HepG2 (cell line): ENCODE results near the gene DPP8. TPM values are rescaled to one million over a fixed set of nuclear protein-coding genes. Genes with fewer than 3 reads are reported as not detected.

Source experiments
- ATAC-seq: fragments of 200-7000 bp; cut with Tn5 transposase; 3 replicates; pipeline ENCODE4 v1.9.1; 2020; ENCODE audit warnings: mild to moderate bottlenecking, moderate library complexity
- BruUV-seq: library from RNA; stranded (reverse); fragments of 400-500 nt; replicated peaks from 2 replicates; lab custom pipeline; 2021; lab: Mats Ljungman, UMichigan
- CTCF ChIA-PET: fragments of 300-600 bp; formaldehyde crosslinking; extraction: SDS; loops from one replicate; lab custom pipeline; 2021; ENCODE audit warnings: low total read pairs, inconsistent platforms, low intra/inter-chr PET ratio; lab: Yijun Ruan, JAX
- POLR2A ChIA-PET: fragments of 350-600 bp; sonication (Branson Sonifier 250); formaldehyde crosslinking; loops from one replicate; lab custom pipeline; 2020; ENCODE audit warnings: antibody characterized with exemption, inconsistent platforms; lab: Yijun Ruan, JAX
- DNase-seq: peaks from one replicate; pipeline ENCODE4 v3.0.0-alpha.2; 2015; ENCODE audit warnings: low spot score
- FAIRE-seq: peaks from 3 replicates; lab custom pipeline; 2011; peaks lifted over from hg19 to GRCh38; lab: Jason Lieb, UNC
- H2AFZ ChIP-seq: one replicate; pipeline ENCODE4 v1.6.1; 2011; ENCODE audit warnings: low read length, inconsistent platforms
- H3K27ac ChIP-seq: fragments of 300-600 bp; 3 replicates; pipeline ENCODE4 v1.8.0; 2011; ENCODE audit warnings: mixed run types, mild to moderate bottlenecking, mixed read lengths, low read length, inconsistent platforms; ENCODE audit not compliant: insufficient read depth; ENCODE audit errors: extremely low read length
- H3K27me3 ChIP-seq, 2 experiments: fragments of 200-600 bp in 1 of 2; 2 replicates in 1 of 2; 3 replicates in 1 of 2; pipeline versions ENCODE4 v1.6.0 to v1.8.0; 2011; ENCODE audit warnings: low read length in 2 of 2, mild to moderate bottlenecking in 2 of 2, moderate library complexity in 2 of 2, inconsistent platforms in 1 of 2; ENCODE audit not compliant: insufficient read depth in 2 of 2, control insufficient read depth in 1 of 2
- H3K36me3 ChIP-seq, 2 experiments: fragments of 200-600 bp in 1 of 2; replicated peaks in 1 of 2; 2 replicates in 1 of 2; 3 replicates in 1 of 2; pipeline versions ENCODE4 v1.5.1 to v1.8.0; 2011; ENCODE audit warnings: low read length in 2 of 2, inconsistent platforms in 1 of 2; ENCODE audit not compliant: insufficient read depth in 2 of 2, control insufficient read depth in 1 of 2
- H3K4me1 ChIP-seq: 2 replicates; pipeline ENCODE4 v1.5.1; 2012; ENCODE audit warnings: low read length, inconsistent platforms; ENCODE audit not compliant: insufficient read depth
- H3K4me2 ChIP-seq: 2 replicates; pipeline ENCODE4 v1.6.0; 2011; ENCODE audit warnings: low read depth, low read length, inconsistent platforms
- H3K4me3 ChIP-seq, 3 experiments: fragments of 200-600 bp in 1 of 3; sonication (generic), shearing (Covaris generic) in 1 of 3; replicated peaks in 1 of 3; 2 replicates each; pipeline ENCODE4 v1.5.1; 2011 to 2016; ENCODE audit warnings: low read length in 3 of 3, inconsistent platforms in 2 of 3, low read depth in 2 of 3, mild to moderate bottlenecking in 2 of 3, control low read depth in 1 of 3, mixed read lengths in 1 of 3; ENCODE audit not compliant: insufficient read depth in 1 of 3
- H3K79me2 ChIP-seq: one replicate; pipeline ENCODE4 v1.6.1; 2011; ENCODE audit warnings: low read length, inconsistent platforms; ENCODE audit not compliant: insufficient read depth
- H3K9ac ChIP-seq: 2 replicates; pipeline ENCODE4 v1.6.0; 2011; ENCODE audit warnings: mild to moderate bottlenecking, low read depth, low read length, inconsistent platforms; ENCODE audit not compliant: insufficient read depth
- H3K9me3 ChIP-seq: 2 replicates; pipeline ENCODE4 v1.5.1; 2012; ENCODE audit warnings: mild to moderate bottlenecking, low read length
- H4K20me1 ChIP-seq: 2 replicates; pipeline ENCODE4 v1.6.0; 2011; ENCODE audit warnings: inconsistent platforms, mild to moderate bottlenecking, low read length, moderate library complexity; ENCODE audit not compliant: insufficient read depth
- CBX2 ChIP-seq, 2 experiments: fragments of 200-600 bp in 1 of 2; sonication (generic); formaldehyde crosslinking in 1 of 2; IDR thresholded peaks; 2 replicates each; pipeline versions ENCODE4 v1.7.0 to v1.8.1; 2018 to 2022; ENCODE audit warnings: low read depth in 2 of 2, low read length in 1 of 2, mild to moderate bottlenecking in 1 of 2, missing genetic modification reagents in 1 of 2
- CERS6 ChIP-seq: sonication (generic); formaldehyde crosslinking; IDR thresholded peaks from 2 replicates; pipeline ENCODE4 v1.5.0; 2020; ENCODE audit warnings: missing genetic modification reagents
- DNMT3B ChIP-seq: conservative IDR thresholded peaks from 2 replicates; pipeline ENCODE4 v1.6.1; 2016; ENCODE audit warnings: missing biosample characterization, control low read depth
- ELF4 ChIP-seq: sonication (generic); formaldehyde crosslinking; IDR thresholded peaks from 2 replicates; pipeline ENCODE4 v1.5.0; 2020; ENCODE audit warnings: missing genetic modification reagents, mild to moderate bottlenecking, moderate library complexity, borderline replicate concordance
- EZH2 ChIP-seq: conservative IDR thresholded peaks from 2 replicates; pipeline ENCODE4 v1.6.1; 2012; ENCODE audit warnings: mild to moderate bottlenecking, low read depth, low read length, moderate library complexity
- FOSL2 ChIP-seq: sonication (generic); formaldehyde crosslinking; IDR thresholded peaks from 2 replicates; pipeline ENCODE4 v1.4.0; 2020; ENCODE audit warnings: missing genetic modification reagents
- PATZ1 ChIP-seq: sonication (generic); formaldehyde crosslinking; IDR thresholded peaks from 2 replicates; pipeline ENCODE4 v1.4.0; 2020; ENCODE audit warnings: missing genetic modification reagents
- SP4 ChIP-seq: sonication (generic); formaldehyde crosslinking; IDR thresholded peaks from 2 replicates; pipeline ENCODE4 v1.8.1; 2023; ENCODE audit warnings: mild to moderate bottlenecking, missing genetic modification reagents
- TGIF2 ChIP-seq: IDR thresholded peaks from 2 replicates; pipeline ENCODE4 v1.6.1; 2016; ENCODE audit warnings: control low read depth, missing compliant biosample characterization
- ZBTB8A ChIP-seq: sonication (generic); formaldehyde crosslinking; IDR thresholded peaks from 2 replicates; pipeline ENCODE4 v1.4.0; 2020; ENCODE audit warnings: mild to moderate bottlenecking, low read depth, missing genetic modification reagents, borderline replicate concordance
- ZNF501 ChIP-seq: sonication (generic); formaldehyde crosslinking; IDR thresholded peaks from 2 replicates; pipeline ENCODE4 v1.5.1; 2020; ENCODE audit warnings: mild to moderate bottlenecking, moderate library complexity, missing genetic modification reagents
- ZNF577 ChIP-seq: sonication (generic); formaldehyde crosslinking; IDR thresholded peaks from 2 replicates; pipeline ENCODE4 v1.4.0; 2020; ENCODE audit warnings: mild to moderate bottlenecking, low read depth, missing genetic modification reagents, borderline replicate concordance
- ZNF687 ChIP-seq: sonication (generic); formaldehyde crosslinking; IDR thresholded peaks from 2 replicates; pipeline ENCODE4 v1.5.1; 2020; ENCODE audit warnings: mild to moderate bottlenecking, missing genetic modification reagents, moderate library complexity
- WGBS: methylation state at CpG from one replicate; pipeline ENCODE4 v1.1.6; 2017; ENCODE audit warnings: low lambda C conversion rate; 5-methylcytosine and 5-hydroxymethylcytosine counted together
- in situ Hi-C: cut with HindIII; loops from 2 replicates; pipeline ENCODE4 v1.10.0; 2017; ENCODE audit warnings: low pct_unique_long_range_greater_than_20kb; ENCODE audit not compliant: extremely low pct_ligation_motif_present
- intact Hi-C: fragments of 100-400 bp; cut with micrococcal nuclease; formaldehyde crosslinking; loops from one replicate; pipeline ENCODE4 v1.10.0; 2022; ENCODE audit not compliant: unreplicated experiment
- polyA plus RNA-seq, 8 experiments: library from polyadenylated mRNA; depleted of rRNA in 3 of 8; stranded (reverse) in 7 of 8; unstranded in 1 of 8; fragments of >200 nt; fragmentation: Illumina TruSeq in 4 of 8; extraction: Trizol in 4 of 8; gene quantifications; 2 replicates each; pipeline versions ENCODE4 v1.2.1 to v1.2.3, GENCODE V29; 2011 to 2016; ENCODE audit warnings: low read depth in 4 of 8, missing spikeins in 1 of 8, mixed read lengths in 1 of 8; ENCODE audit not compliant: insufficient read depth in 1 of 8
- total RNA-seq, 5 experiments: library from RNA; depleted of rRNA; stranded (reverse); fragments of >200 nt; fragmentation: Illumina TruSeq; extraction: Trizol; gene quantifications; 2 replicates each; pipeline ENCODE4 v1.2.3, GENCODE V29; 2016; ENCODE audit warnings: low read depth in 1 of 5

Gene DPP8
- total and polyA plus RNA-seq, 2 of the 13 experiments (the other 11 are each of a cell fraction or from before 2014, with no cell fraction given), result 18.0 to 26.3 TPM

GRCh38 chr15:65414841-65415621, 102.5 kb downstream of the DPP8 start:
- FAIRE-seq (no peak), DNase-seq (peak; percentile 59), ATAC-seq (peak; percentile 92)
- WGBS, result 3% methylated on average over 12 of the region's 14 CpGs
- no peaks in the 10 kb centered on the region for H4K20me1 ChIP-seq
- ChIA-PET POLR2A (interaction anchor here (0.6 to 2.1 kb wide), 6 partner anchors 13 to 244 kb away, joined by 3 to 6 read pairs (median 4); partner anchors contain the start of gene RNU5B-1), CTCF (no interaction called here)
- peak overlapping the region; percentile 77 for H3K4me2 ChIP-seq
- intact Hi-C loops (no loop called here), in situ Hi-C loops (no loop called here)
- H3K9me3 ChIP-seq, result no peaks in the 10 kb centered on the region
- peaks cover 44% of the 10 kb centered on the region for H3K4me1 ChIP-seq
- no peaks in the 10 kb centered on the region for H3K36me3 ChIP-seq
- no peak overlapping the region for H3K27ac ChIP-seq
- H3K4me3 ChIP-seq, result peak overlapping the region in 2 of 3 experiments; percentile 13 to 42; a peak in 2 of 6 replicates
- no peaks in the 10 kb centered on the region for H3K79me2 ChIP-seq
- H3K27me3 ChIP-seq, result peaks cover 5 to 23% of the 10 kb centered on the region in 2 experiments
- no peak overlapping the region for H3K9ac ChIP-seq
- no TSS peak for BruUV-seq
- no peak overlapping the region for H2AFZ ChIP-seq
- TF ChIP-seq EZH2 (no peak), CERS6 (CRISPR knock-in tag) (no peak), SP4 (CRISPR knock-in tag) (no peak), ZNF501 (CRISPR knock-in tag) (0 out of 2 replicates have a peak, but pooled peaks have one; percentile 28), ZNF577 (no peak), TGIF2 (CRISPR knock-in tag) (peak; percentile 43; the same call in 1 of the 2 replicates), ZNF687 (CRISPR knock-in tag) (peak; percentile 41; the same call in 1 of the 2 replicates), FOSL2 (CRISPR knock-in tag) (0 out of 2 replicates have a peak, but pooled peaks have one; percentile 8), PATZ1 (CRISPR knock-in tag) (peak; percentile 62), CBX2 (IDR thresholded peaks at IDR 0.05; ENCODE audit: low read depth, low read length) (no peak), CBX2 (CRISPR knock-in tag; IDR thresholded peaks at IDR 0.05; ENCODE audit: low read depth) (no peak), ELF4 (no peak), ZBTB8A (CRISPR knock-in tag) (no peak), DNMT3B (0 out of 2 replicates have a peak, but pooled peaks have one; percentile 34)
